SK-N-MC (cell line): ENCODE measurements around the gene IL23A.
"Not testable (repeated sequence)": the region's sequence is repeated elsewhere in the genome, so short reads cannot be mapped to it uniquely, and the experiment has no call there.

ENCODE experiments used
- DNase-seq: peaks from one replicate; pipeline ENCODE4 v3.0.0-alpha.2; 2011; ENCODE audit warnings: low read depth, low spot score
- H3K27ac ChIP-seq: fragments of 200-600 bp; sonication (generic); 2 replicates; pipeline ENCODE4 v1.5.1; 2016; ENCODE audit warnings: mixed run types
- H3K36me3 ChIP-seq: fragments of 200-600 bp; sonication (generic); 2 replicates; pipeline ENCODE4 v1.6.1; 2017; ENCODE audit warnings: antibody characterized with exemption, low read length, mixed read lengths; ENCODE audit not compliant: insufficient read depth
- H3K4me3 ChIP-seq: fragments of 200-600 bp; sonication (generic); 2 replicates; pipeline ENCODE4 v1.5.1; 2016
- H3K9ac ChIP-seq: fragments of 200-600 bp; sonication (generic); 2 replicates; pipeline ENCODE4 v1.8.0; 2017; ENCODE audit warnings: mixed run types, mixed read lengths; ENCODE audit not compliant: insufficient read length
- H3K9me3 ChIP-seq: fragments of 200-600 bp; sonication (generic); 2 replicates; pipeline ENCODE4 v1.6.1; 2017; ENCODE audit warnings: low read depth, mild to moderate bottlenecking, antibody characterized with exemption, low read length, moderate library complexity, mixed read lengths
- EZH2 ChIP-seq: fragments of 200-600 bp; sonication (generic); IDR thresholded peaks from one replicate; pipeline ENCODE4 v1.6.1; 2017; ENCODE audit warnings: antibody characterized with exemption
- FOXP2 ChIP-seq: optimal IDR thresholded peaks from 2 replicates; pipeline ENCODE3; 2011; ENCODE audit warnings: mild to moderate bottlenecking, moderate library complexity; ENCODE audit not compliant: insufficient read depth; ENCODE audit errors: extremely low read length, control extremely low read depth
- POLR2AphosphoS5 ChIP-seq: IDR thresholded peaks from 2 replicates; pipeline ENCODE4 v1.6.1; 2012; ENCODE audit warnings: mild to moderate bottlenecking, low read depth, low read length, borderline replicate concordance

IL23A gene

DNA sequence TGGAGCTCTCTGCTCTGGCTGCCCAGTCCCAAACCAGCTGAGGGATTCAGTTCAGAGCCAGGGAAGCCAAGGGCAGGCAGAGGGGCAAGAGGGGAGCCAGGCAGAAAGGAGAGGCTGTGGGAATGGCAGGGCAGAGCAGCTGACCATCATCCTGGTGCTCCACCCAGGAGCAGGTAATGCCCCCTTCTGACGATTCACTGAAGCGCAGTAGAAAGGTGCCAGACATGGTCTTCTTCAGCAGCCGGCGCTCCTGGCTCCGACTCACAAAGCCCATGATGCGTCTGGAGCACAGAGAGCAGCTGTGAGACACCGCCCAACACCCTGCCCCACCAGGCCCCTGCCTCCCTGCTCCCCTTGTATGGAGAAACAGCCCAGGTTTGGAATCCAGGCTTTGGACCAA, 8.0 kb downstream of the IL23A start:
- DNase-seq = no peak
- Histone ChIP-seq H3K4me3 (no peak overlapping the region), H3K9ac (no peak overlapping the region), H3K36me3 (peaks cover 45% of the 10 kb centered on the region), H3K27ac (no peak overlapping the region), H3K9me3 (no peaks in the 10 kb centered on the region)
- TF ChIP-seq EZH2 (no peak), POLR2AphosphoS5 (no peak)

DNA sequence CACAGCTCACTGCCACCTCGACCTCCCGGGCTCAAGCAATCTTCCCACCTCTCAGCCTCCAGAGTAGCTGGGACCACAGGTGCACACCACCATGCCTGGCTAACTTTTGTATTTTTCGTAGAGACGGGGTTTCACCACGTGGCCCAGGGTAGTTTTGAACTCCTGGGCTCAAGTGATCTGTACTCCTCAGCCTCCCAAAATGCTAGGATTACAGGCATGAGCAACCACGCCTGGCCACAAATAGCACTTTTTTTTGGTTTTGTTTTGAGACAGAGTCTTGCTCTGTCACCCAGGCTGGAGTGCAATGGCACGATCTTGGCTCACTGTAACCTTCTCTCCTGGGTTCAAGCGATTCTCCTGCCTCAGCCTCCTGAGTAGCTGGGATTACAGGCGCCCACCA, 8.6 kb downstream of the IL23A start:
- not testable (repeated sequence) for H3K27ac ChIP-seq, DNase-seq, H3K9me3 ChIP-seq, H3K9ac ChIP-seq, H3K4me3 ChIP-seq
- peaks cover 45% of the 10 kb centered on the region for H3K36me3 ChIP-seq

DNA sequence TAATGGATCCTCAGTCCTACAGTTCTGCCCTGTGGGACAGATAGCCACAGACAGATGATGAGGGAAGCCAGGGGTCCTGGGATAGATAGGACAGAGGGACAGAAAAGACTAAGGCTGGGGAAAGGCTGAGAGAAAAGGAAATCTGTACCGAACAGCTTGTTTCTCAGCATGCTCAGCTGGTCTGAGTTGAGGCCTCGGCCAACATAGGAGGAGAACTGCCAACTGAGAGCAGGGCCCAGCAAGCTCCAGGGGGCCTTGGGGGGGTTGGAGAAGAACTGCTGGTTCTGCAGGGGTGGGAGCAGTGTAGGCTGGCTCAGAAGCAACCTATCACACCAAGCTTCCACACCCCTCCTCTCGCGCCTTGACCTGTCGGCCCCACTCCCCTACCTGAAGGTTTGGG, 10.1 kb downstream of the IL23A start:
- TF ChIP-seq POLR2AphosphoS5 = no peak
- no peak for TF ChIP-seq EZH2
- no peak for TF ChIP-seq FOXP2
- no peak for DNase-seq
- no peak overlapping the region for H3K4me3 ChIP-seq
- H3K9me3 ChIP-seq = no peaks in the 10 kb centered on the region
- no peak overlapping the region for H3K27ac ChIP-seq
- no peak overlapping the region for H3K9ac ChIP-seq
- peaks cover 40% of the 10 kb centered on the region for H3K36me3 ChIP-seq

DNA sequence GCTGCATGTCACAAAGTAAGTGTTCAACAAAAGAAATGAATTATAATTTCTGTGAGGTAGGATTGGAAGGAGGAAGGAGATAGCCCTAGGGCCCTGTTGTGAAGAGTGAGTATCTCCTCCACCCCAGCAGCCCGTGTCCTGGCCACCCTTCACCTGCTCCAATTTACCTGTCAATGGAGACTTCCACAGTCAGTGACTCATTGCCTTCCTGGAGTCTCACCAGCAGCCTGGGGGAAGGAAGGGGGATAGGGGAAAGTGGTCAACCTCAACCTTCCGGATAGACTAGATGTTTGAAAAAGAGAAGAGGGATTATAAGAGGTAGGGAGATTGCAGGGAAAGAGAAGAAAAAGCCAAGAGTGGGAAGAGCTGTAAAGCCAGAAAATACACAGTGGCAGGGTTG, 12.0 kb downstream of the IL23A start:
- DNase-seq = no peak
- H3K36me3 ChIP-seq = peaks cover 51% of the 10 kb centered on the region
- TF ChIP-seq POLR2AphosphoS5 (no peak), FOXP2 (no peak), EZH2 (no peak)
- H3K9ac ChIP-seq = no peak overlapping the region
- H3K27ac ChIP-seq = no peak overlapping the region
- H3K9me3 ChIP-seq = no peaks in the 10 kb centered on the region
- H3K4me3 ChIP-seq = no peak overlapping the region

DNA sequence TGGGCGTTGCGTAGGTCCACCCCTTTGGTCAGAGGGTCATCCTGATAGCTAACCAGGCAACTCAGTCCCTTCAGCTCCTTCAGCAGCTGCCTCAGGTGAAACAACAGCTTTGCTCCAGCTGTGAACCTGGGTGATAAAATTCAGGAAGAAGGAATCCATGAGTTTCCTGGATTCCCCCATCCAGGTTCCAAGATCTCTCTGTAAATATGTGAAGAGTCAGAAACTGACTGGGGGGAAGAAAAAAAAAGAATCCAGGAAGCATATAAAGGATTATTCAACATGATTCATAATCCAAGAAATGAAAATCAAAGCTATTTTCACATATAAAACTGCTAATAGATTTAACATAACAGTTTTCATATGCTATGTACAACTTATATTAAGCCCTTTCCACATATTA, 12.6 kb downstream of the IL23A start:
- Histone ChIP-seq H3K4me3 (no peak overlapping the region), H3K27ac (no peak overlapping the region), H3K9ac (no peak overlapping the region), H3K36me3 (peaks cover 49% of the 10 kb centered on the region), H3K9me3 (no peaks in the 10 kb centered on the region)
- no peak for TF ChIP-seq FOXP2
- no peak for TF ChIP-seq EZH2
- no peak for TF ChIP-seq POLR2AphosphoS5
- no peak for DNase-seq

DNA sequence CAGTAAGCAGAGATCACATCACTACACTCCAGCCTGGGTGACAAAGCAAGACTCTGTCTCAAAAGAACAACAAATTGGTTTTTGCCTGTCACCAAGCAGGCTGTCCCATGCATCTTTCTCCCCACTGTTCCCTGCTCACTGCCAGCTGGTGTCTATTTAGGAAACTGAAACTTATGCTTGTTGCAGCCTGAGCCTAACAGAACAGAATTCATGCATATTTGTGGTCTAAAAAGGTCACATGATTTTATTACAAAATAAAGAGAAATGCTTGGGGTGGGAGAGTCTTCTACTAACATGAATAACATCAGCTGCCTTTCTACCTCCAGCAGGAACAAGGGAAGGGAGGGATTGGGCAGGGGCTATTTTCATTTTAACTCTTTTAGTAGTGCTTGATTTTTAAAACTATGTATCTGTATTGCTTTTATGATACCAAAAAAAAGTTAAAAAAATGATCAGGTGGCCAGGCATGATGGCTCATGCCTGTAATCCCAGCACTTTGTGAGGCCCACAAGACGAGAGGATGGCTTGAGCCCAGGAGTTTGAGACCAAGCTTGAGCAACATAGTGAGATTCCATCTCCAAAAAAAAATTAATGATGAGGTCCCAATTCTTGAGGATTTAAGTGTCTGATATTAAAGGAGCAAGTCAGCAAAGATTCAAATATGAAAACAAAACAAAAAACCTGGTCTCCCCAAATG, 20.3 kb downstream of the IL23A start:
- Histone ChIP-seq H3K9me3 (no peaks in the 10 kb centered on the region), H3K9ac (peak overlapping the region; percentile 76), H3K36me3 (peaks cover 21% of the 10 kb centered on the region), H3K4me3 (peak overlapping the region; percentile 91), H3K27ac (peak overlapping the region; percentile 56)
- peak; percentile 64 for DNase-seq
- TF ChIP-seq FOXP2 = no peak
- TF ChIP-seq POLR2AphosphoS5 = no peak
- TF ChIP-seq EZH2 = no peak

DNA sequence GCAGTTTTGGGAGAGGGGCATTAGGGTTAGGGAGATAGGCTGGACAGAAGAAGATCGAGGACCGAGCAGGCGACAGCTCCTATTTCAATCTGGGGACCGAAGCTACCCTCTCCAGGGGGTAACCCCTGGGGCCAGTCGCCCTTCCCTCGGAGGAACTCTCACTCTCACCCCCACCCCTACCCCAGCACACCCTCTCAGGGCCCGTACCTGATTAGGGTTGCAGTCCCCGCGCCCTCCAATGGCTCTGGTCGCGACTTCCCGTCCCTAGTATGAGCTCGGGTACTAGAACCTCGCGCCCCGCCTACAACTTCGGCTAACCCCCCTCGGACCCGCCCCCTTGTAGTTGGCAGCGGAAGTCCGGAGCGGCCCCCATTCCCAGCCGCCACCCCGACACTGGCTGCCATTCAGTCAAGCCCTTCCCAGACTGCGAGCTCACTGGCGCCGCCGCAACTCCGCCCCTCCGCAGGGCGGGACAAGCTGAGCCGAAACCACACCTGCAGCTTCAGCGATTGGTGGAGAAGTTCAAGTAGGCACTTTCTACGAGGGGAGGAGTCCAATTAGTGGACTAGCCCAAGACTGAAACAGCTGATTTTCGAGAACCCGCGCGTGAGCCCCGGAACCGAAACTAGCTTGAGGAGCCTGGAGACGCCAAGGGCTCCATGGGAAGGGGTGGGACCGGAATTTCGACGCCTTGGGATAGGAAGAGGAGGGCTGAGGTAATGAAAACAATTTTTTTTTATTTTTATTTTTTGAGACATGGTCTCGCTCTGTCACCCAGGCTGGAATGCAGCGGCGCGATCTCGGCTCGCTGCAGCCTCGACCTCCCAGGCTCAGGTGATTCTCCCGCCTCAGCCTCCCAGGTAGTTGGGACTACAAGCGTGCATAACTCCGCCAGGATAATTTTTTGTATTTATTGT, 21.4 kb downstream of the IL23A start, which contains the start of gene STAT2:
Gene STAT2 (minus strand): TSS at position 257 of the 917 bp plus-strand sequence. CDS start 3,536 bp downstream, outside the sequence.
- H3K4me3 ChIP-seq = peak within 1 kb of the TSS; percentile 91
- H3K9ac ChIP-seq = peak within 1 kb of the TSS; percentile 78
- peaks cover 10% of the 10 kb centered on the region for H3K36me3 ChIP-seq
- TF ChIP-seq FOXP2 (no peak), POLR2AphosphoS5 (peak; percentile 73), EZH2 (no peak)
- H3K27ac ChIP-seq = peak within 1 kb of the TSS; percentile 73
- no peaks in the 10 kb centered on the region for H3K9me3 ChIP-seq
- DNase-seq = peak; percentile 99

DNA sequence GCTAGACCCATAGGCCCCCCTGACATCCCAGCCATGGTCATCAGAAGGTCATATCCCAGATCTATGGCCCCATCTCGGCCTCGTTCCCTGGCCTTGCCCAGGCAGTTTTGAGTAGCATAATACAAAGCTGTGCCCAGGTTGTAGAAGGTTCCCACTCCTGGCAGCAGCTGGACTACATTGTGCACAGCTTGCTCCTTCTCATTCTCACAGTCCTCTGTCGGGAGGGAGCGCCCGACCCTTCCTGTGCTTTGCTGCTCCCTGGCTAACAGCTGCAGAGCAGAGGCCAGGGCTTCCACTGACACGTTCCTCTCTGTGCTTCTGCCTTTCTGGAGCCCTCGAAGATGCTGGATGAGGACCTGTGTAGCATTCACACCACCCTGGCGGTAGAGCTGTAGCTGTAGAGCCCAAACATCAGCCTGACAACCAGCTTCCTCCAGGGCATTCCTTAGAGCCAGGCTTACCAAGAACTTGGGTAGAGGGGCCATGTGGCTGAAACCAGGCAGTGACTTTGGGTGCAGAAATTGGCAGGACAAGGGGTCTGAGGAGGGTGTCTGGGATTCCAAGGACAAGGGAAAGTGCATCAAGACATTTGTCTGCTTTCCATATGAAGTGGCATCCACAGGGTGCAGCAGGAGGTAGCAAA, 22.9 kb downstream of the IL23A start:
- Histone ChIP-seq H3K4me3 (no peak overlapping the region), H3K27ac (no peak overlapping the region), H3K36me3 (no peaks in the 10 kb centered on the region), H3K9ac (no peak overlapping the region), H3K9me3 (no peaks in the 10 kb centered on the region)
- no peak for TF ChIP-seq FOXP2
- TF ChIP-seq EZH2 = no peak
- TF ChIP-seq POLR2AphosphoS5 = no peak
- DNase-seq = no peak
